GM06990 (cell line): Measurements from ENCODE around the gene TRH.

Source experiments
- DNase-seq: peaks from one replicate; pipeline ENCODE4 v3.0.0-alpha.2; 2011; ENCODE audit not compliant: insufficient read length; ENCODE audit errors: extremely low read depth
- H3K27me3 ChIP-seq: replicated peaks from 2 replicates; pipeline ENCODE4 v1.6.0; 2011; ENCODE audit warnings: low read length; ENCODE audit not compliant: control insufficient read depth, insufficient read depth
- H3K36me3 ChIP-seq: 2 replicates; pipeline ENCODE4 v1.5.1; 2011; ENCODE audit warnings: low read length; ENCODE audit not compliant: control insufficient read depth, insufficient read depth
- H3K4me3 ChIP-seq: replicated peaks from 2 replicates; pipeline ENCODE4 v1.5.1; 2011; ENCODE audit warnings: low read depth, mild to moderate bottlenecking, control low read depth, low read length
- CTCF ChIP-seq: IDR thresholded peaks from 2 replicates; pipeline ENCODE4 v1.5.1; 2011; ENCODE audit warnings: low read length, control low read depth, mild to moderate bottlenecking, inconsistent platforms; ENCODE audit not compliant: insufficient read depth, poor library complexity, severe bottlenecking

Gene TRH

GRCh38 chr3:129965937-129966336 is 8.6 kb upstream of the TRH start:
- DNase-seq: no peak
- no peak for TF ChIP-seq CTCF
- no peaks in the 10 kb centered on the region; the same call in none of the 2 replicates for H3K27me3 ChIP-seq

GRCh38 chr3:129966876-129967275 is 7.6 kb upstream of the TRH start:
- Histone ChIP-seq H3K27me3 (no peaks in the 10 kb centered on the region; the same call in none of the 2 replicates), H3K36me3 (no peaks in the 10 kb centered on the region), H3K4me3 (no peak overlapping the region)
- DNase-seq: no peak
- no peak for TF ChIP-seq CTCF

More at GRCh38 chr3:129965937-129966336, 8.6 kb upstream of the TRH start:
- Histone ChIP-seq H3K36me3 (no peaks in the 10 kb centered on the region), H3K4me3 (no peak overlapping the region)

- H3K27me3 ChIP-seq: no peaks in the 10 kb centered on the region; the same call in none of the 2 replicates
- no peak for DNase-seq
- TF ChIP-seq CTCF: no peak
- no peaks in the 10 kb centered on the region for H3K36me3 ChIP-seq
- H3K4me3 ChIP-seq: no peak overlapping the region
These were observed 6.8 kb upstream of the TRH start for GRCh38 chr3:129967761-129968160.

DNA sequence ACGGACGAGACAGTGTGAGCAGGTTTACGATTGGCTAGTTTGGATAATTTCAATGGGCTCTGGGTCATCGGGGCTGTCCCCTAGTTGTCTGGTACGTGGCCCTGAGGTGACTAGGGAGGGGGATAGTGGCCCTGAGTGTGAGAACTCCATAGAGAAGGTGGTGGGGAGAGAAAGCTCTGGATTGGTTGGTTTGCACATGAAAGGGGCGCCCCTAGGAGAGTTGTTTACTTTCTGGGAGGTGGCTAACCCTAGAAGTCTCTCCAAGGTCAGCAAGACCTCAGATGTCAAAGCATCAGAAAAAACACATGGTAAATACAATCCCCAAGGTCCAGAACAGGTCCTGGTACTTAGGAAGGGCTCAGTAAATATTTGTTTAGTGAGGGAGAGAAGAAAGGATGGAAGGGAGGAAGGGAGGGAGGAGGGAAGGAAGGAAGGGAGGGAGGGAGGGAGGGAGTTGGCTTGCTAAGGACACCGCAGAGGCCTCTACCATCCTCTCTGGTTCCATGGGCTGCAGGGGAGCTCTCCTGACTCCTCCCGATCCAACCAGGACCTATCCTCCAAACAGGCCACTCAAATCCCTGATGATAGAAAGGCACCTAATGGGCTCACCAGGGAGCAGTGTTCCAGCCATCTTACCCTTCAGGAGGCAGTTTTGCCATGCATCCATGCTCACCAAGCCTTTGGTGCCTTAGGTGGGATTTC is 3.0 kb upstream of the TRH start:
- no peak for DNase-seq
- no peak for TF ChIP-seq CTCF
- Histone ChIP-seq H3K4me3 (no peak overlapping the region), H3K27me3 (peaks cover 4% of the 10 kb centered on the region), H3K36me3 (no peaks in the 10 kb centered on the region)

DNA sequence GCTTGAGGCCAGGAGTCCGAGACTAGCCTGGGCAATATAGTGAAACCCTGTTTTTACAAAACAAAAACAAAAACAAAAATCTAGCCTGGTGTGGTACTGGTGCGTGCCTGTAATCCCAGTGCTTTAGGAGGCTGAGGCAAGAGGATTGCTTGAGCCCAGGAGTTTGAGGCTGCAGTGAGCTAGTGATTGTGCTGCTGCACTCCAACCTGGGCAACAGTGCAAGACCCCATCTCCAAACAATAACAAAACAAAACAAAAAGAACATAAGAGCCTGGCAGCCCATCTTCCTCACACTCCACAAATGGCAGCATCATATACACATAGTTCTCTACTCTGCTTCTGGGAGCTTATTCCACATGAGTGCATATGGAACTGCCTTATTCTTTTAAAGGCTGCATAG is 2.2 kb upstream of the TRH start:
- Histone ChIP-seq H3K27me3 (peaks cover 4% of the 10 kb centered on the region), H3K4me3 (no peak overlapping the region), H3K36me3 (no peaks in the 10 kb centered on the region)
- no peak for TF ChIP-seq CTCF
- no peak for DNase-seq

- no peak for DNase-seq
- Histone ChIP-seq H3K36me3 (no peaks in the 10 kb centered on the region), H3K4me3 (no peak overlapping the region), H3K27me3 (peaks cover 4% of the 10 kb centered on the region)
- TF ChIP-seq CTCF: no peak
These were observed 512 bp upstream of the TRH start for GRCh38 chr3:129973853-129974563.
